Liver (tissue), 3 donors: ENCODE data around the gene EEF1A1.

Source experiments
- CTCF ChIP-seq: fragments of 150-350 bp; IDR thresholded peaks from 2 replicates; pipeline ENCODE4 v1.5.1; 2017; ENCODE audit warnings: improper control_type of control experiment, low read depth, low read length; ENCODE audit not compliant: missing input control
- FOXA1 ChIP-seq: IDR thresholded peaks from 2 replicates; pipeline ENCODE4 v1.6.1; 2016; ENCODE audit warnings: antibody characterized with exemption
- FOXA2 ChIP-seq: IDR thresholded peaks from 2 replicates; pipeline ENCODE4 v1.6.1; 2016; ENCODE audit warnings: antibody characterized with exemption
- GABPA ChIP-seq, 2 donors: IDR thresholded peaks in 1 of 2; conservative IDR thresholded peaks in 1 of 2; 2 replicates each; pipeline ENCODE4 v1.6.1; 2016; ENCODE audit warnings: antibody characterized with exemption in 2 of 2, mild to moderate bottlenecking in 1 of 2, moderate library complexity in 1 of 2
- HNF4A ChIP-seq, 2 donors: conservative IDR thresholded peaks; 2 replicates each; pipeline ENCODE4 v1.6.1; 2016; ENCODE audit warnings: antibody characterized with exemption in 2 of 2, mild to moderate bottlenecking in 2 of 2
- HNF4G ChIP-seq: IDR thresholded peaks from 2 replicates; pipeline ENCODE4 v1.6.1; 2016; ENCODE audit warnings: antibody characterized with exemption
- JUND ChIP-seq, 2 donors: IDR thresholded peaks; 2 replicates each; pipeline ENCODE4 v1.6.1; 2016; ENCODE audit warnings: antibody characterized with exemption in 2 of 2
- MAX ChIP-seq: IDR thresholded peaks from 2 replicates; pipeline ENCODE4 v1.6.1; 2016; ENCODE audit warnings: antibody characterized with exemption
- REST ChIP-seq: IDR thresholded peaks from 2 replicates; pipeline ENCODE4 v1.6.1; 2016; ENCODE audit warnings: antibody characterized with exemption, mild to moderate bottlenecking
- SP1 ChIP-seq: IDR thresholded peaks from 2 replicates; pipeline ENCODE4 v1.6.1; 2018; ENCODE audit warnings: antibody characterized with exemption, mild to moderate bottlenecking
- TAF1 ChIP-seq: conservative IDR thresholded peaks from 2 replicates; pipeline ENCODE4 v1.6.1; 2016; ENCODE audit warnings: antibody characterized with exemption, mild to moderate bottlenecking
- YY1 ChIP-seq: IDR thresholded peaks from 2 replicates; pipeline ENCODE4 v1.6.1; 2016; ENCODE audit warnings: antibody characterized with exemption, mild to moderate bottlenecking
- donor health status: healthy.
- donor health status: healthy.

GRCh38 chr6:73503027-73503772, 17.6 kb downstream of the EEF1A1 start:
- TF ChIP-seq YY1 (no peak), GABPA (IDR thresholded peaks at IDR 0.05 in 1 of 2, conservative IDR thresholded peaks at IDR 0.05 in 1 of 2) (no peak), FOXA1 (no peak), SP1 (no peak), MAX (no peak), CTCF (no peak), HNF4A (conservative IDR thresholded peaks at IDR 0.05) (no peak), TAF1 (no peak), HNF4G (no peak), FOXA2 (no peak), REST (no peak), JUND (IDR thresholded peaks at IDR 0.05) (no peak)
